Measurements from ENCODE around the gene KLC1. TPM values are rescaled to one million over a fixed set of nuclear protein-coding genes. Genes with fewer than 3 reads are reported as not detected.
"Not testable (repeated sequence)": the region's sequence is repeated elsewhere in the genome, so short reads cannot be mapped to it uniquely, and the experiment has no call there.

The KLC1 gene
- total and polyA plus RNA-seq, 4 donors: 22.9 to 131 (median 46.0) TPM

- not testable (repeated sequence) for H3K27ac ChIP-seq (ENCODE audit: low read depth in 1 of 2, low read length in 2 of 2); H3K27me3 ChIP-seq (ENCODE audit: control insufficient read depth in 4 of 4, insufficient read depth in 4 of 4, low read length in 3 of 4)
Observed at GRCh38 chr14:103653336-103653735, 24.3 kb downstream of the KLC1 start.

DNA sequence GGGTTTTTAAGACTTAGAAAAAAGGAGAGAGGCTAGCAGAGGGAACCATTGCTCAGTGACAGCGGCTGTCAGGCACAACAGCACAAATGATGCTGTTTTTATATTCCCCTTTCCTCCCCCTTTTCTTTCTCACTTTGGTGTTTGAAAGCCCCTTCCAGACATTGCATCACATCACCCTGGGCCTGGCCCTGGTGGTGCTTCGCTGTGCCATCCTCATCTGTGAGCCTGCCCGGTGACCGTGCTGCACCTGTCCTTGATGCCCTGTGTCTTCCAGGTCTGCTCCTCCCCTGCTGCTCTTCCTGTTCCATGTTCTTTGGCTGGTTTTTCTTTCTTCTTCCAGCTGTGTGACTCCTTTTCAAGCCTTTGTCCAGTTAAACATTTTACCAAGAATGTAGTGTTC, 24.8 kb downstream of the KLC1 start:
- TF ChIP-seq TAF1 (conservative IDR thresholded peaks at IDR 0.05) (no peak), YY1 (IDR thresholded peaks at IDR 0.05) (no peak), ZBTB33 (IDR thresholded peaks at IDR 0.05) (no peak), GABPA (IDR thresholded peaks at IDR 0.05 in 1 of 2, conservative IDR thresholded peaks at IDR 0.05 in 1 of 2) (no peak), SP1 (IDR thresholded peaks at IDR 0.05) (no peak)
- TF ChIP-seq, protein P1, sequence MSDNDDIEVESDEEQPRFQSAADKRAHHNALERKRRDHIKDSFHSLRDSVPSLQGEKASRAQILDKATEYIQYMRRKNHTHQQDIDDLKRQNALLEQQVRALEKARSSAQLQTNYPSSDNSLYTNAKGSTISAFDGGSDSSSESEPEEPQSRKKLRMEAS (IDR thresholded peaks at IDR 0.05): no peak
- Histone ChIP-seq H3K4me1 (ENCODE audit: control insufficient read depth in 4 of 4, insufficient read depth in 4 of 4, low read length in 3 of 4) (peaks cover 0 to 10% (median 4%) of the 10 kb centered on the region in 4 donors), H3K27me3 (ENCODE audit: control insufficient read depth in 4 of 4, insufficient read depth in 4 of 4, low read length in 3 of 4) (no peaks in the 10 kb centered on the region), H3K9me3 (ENCODE audit: control insufficient read depth in 4 of 4, low read length in 3 of 4) (no peaks in the 10 kb centered on the region), H3K36me3 (ENCODE audit: control insufficient read depth in 4 of 4, insufficient read depth in 3 of 4, low read depth in 1 of 4, low read length in 3 of 4) (peaks cover 6 to 30% (median 22%) of the 10 kb centered on the region in 4 donors), H3K9ac (ENCODE audit: low read depth in 1 of 2, low read length in 2 of 2) (no peak overlapping the region), H3K27ac (ENCODE audit: low read depth in 1 of 2, low read length in 2 of 2) (no peak overlapping the region), H3K4me3 (ENCODE audit: low read depth in 1 of 3, low read length in 3 of 3) (no peak overlapping the region)
- 85% methylated on average over 4 of the region's 4 CpGs for WGBS
- no peak for DNase-seq (ENCODE audit: low spot score)

More at GRCh38 chr14:103653336-103653735, 24.3 kb downstream of the KLC1 start:
- H3K4me1 ChIP-seq (ENCODE audit: control insufficient read depth in 4 of 4, insufficient read depth in 4 of 4, low read length in 3 of 4); H3K9me3 ChIP-seq (ENCODE audit: control insufficient read depth in 4 of 4, low read length in 3 of 4); DNase-seq (ENCODE audit: low spot score); H3K4me3 ChIP-seq (ENCODE audit: low read depth in 1 of 3, low read length in 3 of 3); H3K9ac ChIP-seq (ENCODE audit: low read depth in 1 of 2, low read length in 2 of 2): not testable (repeated sequence)
- WGBS: 83% methylated on average over 10 of the region's 10 CpGs
- peaks cover 6 to 30% (median 22%) of the 10 kb centered on the region in 4 donors for H3K36me3 ChIP-seq (ENCODE audit: control insufficient read depth in 4 of 4, insufficient read depth in 3 of 4, low read depth in 1 of 4, low read length in 3 of 4)

- Histone ChIP-seq H3K27me3 (ENCODE audit: control insufficient read depth in 4 of 4, insufficient read depth in 4 of 4, low read length in 3 of 4) (no peaks in the 10 kb centered on the region), H3K36me3 (ENCODE audit: control insufficient read depth in 4 of 4, insufficient read depth in 3 of 4, low read depth in 1 of 4, low read length in 3 of 4) (peaks cover 7 to 34% (median 26%) of the 10 kb centered on the region in 4 donors), H3K4me3 (ENCODE audit: low read depth in 1 of 3, low read length in 3 of 3) (no peak overlapping the region), H3K9ac (ENCODE audit: low read depth in 1 of 2, low read length in 2 of 2) (no peak overlapping the region), H3K9me3 (ENCODE audit: control insufficient read depth in 4 of 4, low read length in 3 of 4) (no peaks in the 10 kb centered on the region), H3K4me1 (ENCODE audit: control insufficient read depth in 4 of 4, insufficient read depth in 4 of 4, low read length in 3 of 4) (peaks cover 0 to 10% (median 4%) of the 10 kb centered on the region in 4 donors), H3K27ac (ENCODE audit: low read depth in 1 of 2, low read length in 2 of 2) (no peak overlapping the region)
- no peak for DNase-seq (ENCODE audit: low spot score)
- 85% methylated on average over 6 of the region's 6 CpGs for WGBS
- TF ChIP-seq, protein P2, sequence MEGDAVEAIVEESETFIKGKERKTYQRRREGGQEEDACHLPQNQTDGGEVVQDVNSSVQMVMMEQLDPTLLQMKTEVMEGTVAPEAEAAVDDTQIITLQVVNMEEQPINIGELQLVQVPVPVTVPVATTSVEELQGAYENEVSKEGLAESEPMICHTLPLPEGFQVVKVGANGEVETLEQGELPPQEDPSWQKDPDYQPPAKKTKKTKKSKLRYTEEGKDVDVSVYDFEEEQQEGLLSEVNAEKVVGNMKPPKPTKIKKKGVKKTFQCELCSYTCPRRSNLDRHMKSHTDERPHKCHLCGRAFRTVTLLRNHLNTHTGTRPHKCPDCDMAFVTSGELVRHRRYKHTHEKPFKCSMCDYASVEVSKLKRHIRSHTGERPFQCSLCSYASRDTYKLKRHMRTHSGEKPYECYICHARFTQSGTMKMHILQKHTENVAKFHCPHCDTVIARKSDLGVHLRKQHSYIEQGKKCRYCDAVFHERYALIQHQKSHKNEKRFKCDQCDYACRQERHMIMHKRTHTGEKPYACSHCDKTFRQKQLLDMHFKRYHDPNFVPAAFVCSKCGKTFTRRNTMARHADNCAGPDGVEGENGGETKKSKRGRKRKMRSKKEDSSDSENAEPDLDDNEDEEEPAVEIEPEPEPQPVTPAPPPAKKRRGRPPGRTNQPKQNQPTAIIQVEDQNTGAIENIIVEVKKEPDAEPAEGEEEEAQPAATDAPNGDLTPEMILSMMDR (IDR thresholded peaks at IDR 0.05; ENCODE audit: low read depth, low read length, missing input control): no peak
- TF ChIP-seq FOXA2 (IDR thresholded peaks at IDR 0.05): no peak
Observed at GRCh38 chr14:103654619-103655018, 25.6 kb downstream of the KLC1 start.

Measured in liver (tissue), 9 donors.